Astrocyte (in vitro differentiated cells and primary cell): ENCODE data around the gene TK1. TPM values are rescaled to one million over a fixed set of nuclear protein-coding genes. Genes with fewer than 3 reads are reported as not detected.
A peak's percentile ranks its signal among the peaks of the same experiment; 100 is the strongest.

ENCODE experiments used
- DNase-seq: peaks from one replicate; pipeline ENCODE4 v3.0.0-alpha.2; 2010; ENCODE audit warnings: low read depth
- FAIRE-seq: peaks from 2 replicates; lab custom pipeline; 2011; peaks lifted over from hg19 to GRCh38; lab: Jason Lieb, UNC
- H2AFZ ChIP-seq: 2 replicates; pipeline ENCODE4 v1.6.0; 2012; ENCODE audit warnings: low read depth, low read length, inconsistent platforms
- H3K27ac ChIP-seq: 2 replicates; pipeline ENCODE4 v1.5.1; 2011; ENCODE audit warnings: low read depth, low read length, inconsistent platforms
- H3K27me3 ChIP-seq: 2 replicates; pipeline ENCODE4 v1.6.0; 2011; ENCODE audit warnings: low read length, inconsistent platforms; ENCODE audit not compliant: insufficient read depth
- H3K36me3 ChIP-seq: 2 replicates; pipeline ENCODE4 v1.5.1; 2011; ENCODE audit warnings: low read length, inconsistent platforms; ENCODE audit not compliant: insufficient read depth
- H3K4me1 ChIP-seq: 2 replicates; pipeline ENCODE4 v1.5.1; 2011; ENCODE audit warnings: low read length, inconsistent platforms; ENCODE audit not compliant: insufficient read depth
- H3K4me2 ChIP-seq: 2 replicates; pipeline ENCODE4 v1.6.0; 2012; ENCODE audit warnings: low read length, inconsistent platforms
- H3K4me3 ChIP-seq: 2 replicates; pipeline ENCODE4 v1.5.1; 2011; ENCODE audit warnings: low read depth, mild to moderate bottlenecking, low read length, inconsistent platforms; ENCODE audit not compliant: insufficient read depth
- H3K79me2 ChIP-seq: 2 replicates; pipeline ENCODE4 v1.6.0; 2012; ENCODE audit warnings: mild to moderate bottlenecking, low read length, inconsistent platforms; ENCODE audit not compliant: insufficient read depth
- H3K9ac ChIP-seq: 2 replicates; pipeline ENCODE4 v1.6.0; 2012; ENCODE audit warnings: mild to moderate bottlenecking, low read length, inconsistent platforms
- H3K9me3 ChIP-seq: 2 replicates; pipeline ENCODE4 v1.5.1; 2012; ENCODE audit warnings: low read depth, mild to moderate bottlenecking, low read length, inconsistent platforms; ENCODE audit not compliant: insufficient read depth
- H4K20me1 ChIP-seq: 2 replicates; pipeline ENCODE4 v1.6.0; 2012; ENCODE audit warnings: low read length, inconsistent platforms; ENCODE audit not compliant: insufficient read depth
- H3K27ac Mint-ChIP-seq: one replicate; pipeline ENCODE4 v1.8.0; 2021; ENCODE audit warnings: mild to moderate bottlenecking, mixed read lengths; ENCODE audit not compliant: unreplicated experiment
- H3K27me3 Mint-ChIP-seq: one replicate; pipeline ENCODE4 v1.8.0; 2021; ENCODE audit warnings: low read depth, mixed read lengths; ENCODE audit not compliant: unreplicated experiment
- H3K36me3 Mint-ChIP-seq: one replicate; pipeline ENCODE4 v1.8.0; 2021; ENCODE audit warnings: low read depth, mixed read lengths; ENCODE audit not compliant: unreplicated experiment
- H3K4me1 Mint-ChIP-seq: one replicate; pipeline ENCODE4 v1.8.0; 2021; ENCODE audit warnings: low read depth, mixed read lengths; ENCODE audit not compliant: unreplicated experiment
- H3K4me3 Mint-ChIP-seq: one replicate; pipeline ENCODE4 v1.8.0; 2021; ENCODE audit warnings: mild to moderate bottlenecking, moderate library complexity, mixed read lengths; ENCODE audit not compliant: unreplicated experiment
- H3K9me3 Mint-ChIP-seq: one replicate; pipeline ENCODE4 v1.8.0; 2021; ENCODE audit warnings: mild to moderate bottlenecking, mixed read lengths; ENCODE audit not compliant: unreplicated experiment
- EZH2 ChIP-seq: IDR thresholded peaks from 2 replicates; pipeline ENCODE4 v1.6.1; 2012; ENCODE audit warnings: mild to moderate bottlenecking, low read length, inconsistent platforms; ENCODE audit not compliant: insufficient read depth
- total RNA-seq: library from RNA; stranded (reverse); gene quantifications from 2 replicates; pipeline ENCODE4 v1.2.1, GENCODE V29; 2021
- TF ChIP-seq, protein P1 (sequence below): IDR thresholded peaks from 2 replicates; pipeline ENCODE4 v1.5.1; 2011; ENCODE audit warnings: low read depth, mild to moderate bottlenecking, inconsistent platforms, low read length, moderate library complexity; ENCODE audit not compliant: insufficient read depth

The TK1 gene
- total RNA-seq, 1 donor from 2014 or later, result 7.5 TPM

DNA sequence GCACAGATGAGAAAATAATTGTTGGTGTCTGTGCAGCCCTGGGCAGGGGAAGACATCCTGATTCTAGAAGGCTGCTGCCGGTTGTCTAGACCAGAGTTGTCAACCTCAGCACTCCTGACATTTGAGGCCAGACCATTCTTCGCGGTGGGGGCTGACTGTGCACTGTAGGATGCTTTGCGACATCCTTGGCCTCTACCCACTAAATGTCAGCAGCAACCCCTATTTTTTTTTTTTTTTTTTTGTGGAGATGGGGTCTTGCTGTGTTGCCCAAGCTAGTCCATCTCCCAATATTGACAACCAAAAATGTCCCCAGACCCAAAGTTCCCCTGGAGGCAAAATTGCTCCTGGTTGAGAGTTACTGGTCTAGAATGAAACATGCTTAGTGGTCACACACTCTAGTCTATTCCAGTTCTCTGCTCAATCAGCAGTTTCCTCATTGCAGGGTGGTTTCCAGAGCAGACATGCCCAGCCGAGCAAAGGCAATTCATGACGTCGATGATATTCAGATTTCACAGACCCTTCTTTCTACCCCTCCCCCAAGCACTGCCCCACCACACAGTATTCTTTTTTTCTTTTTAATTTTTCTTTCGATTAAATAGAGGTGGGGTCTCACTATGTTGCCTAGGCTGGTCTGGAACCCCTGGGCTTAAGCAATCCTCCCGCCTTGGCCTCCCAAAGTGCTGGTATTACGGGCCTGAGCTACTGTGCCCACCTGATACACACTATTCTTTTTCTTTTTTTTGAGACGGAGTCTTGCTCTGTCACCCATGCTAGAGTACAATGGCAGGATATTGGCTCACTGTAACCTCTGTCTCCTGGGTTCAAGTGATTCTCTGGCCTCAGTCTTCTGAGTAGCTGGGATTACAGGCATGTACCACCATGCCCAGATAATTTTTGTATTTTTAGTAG, 31.7 kb downstream of the TK1 start:
- Histone ChIP-seq H3K79me2 (no peaks in the 10 kb centered on the region), H3K27ac (no peak overlapping the region), H3K4me2 (no peak overlapping the region), H3K9me3 (no peaks in the 10 kb centered on the region), H3K4me3 (no peak overlapping the region), H3K4me1 (no peaks in the 10 kb centered on the region), H3K9ac (no peak overlapping the region), H3K36me3 (no peaks in the 10 kb centered on the region), H2AFZ (no peak overlapping the region), H3K27me3 (no peaks in the 10 kb centered on the region), H4K20me1 (no peaks in the 10 kb centered on the region)
- H3K4me3 Mint-ChIP-seq, result no peak overlapping the region
- TF ChIP-seq, protein P1, sequence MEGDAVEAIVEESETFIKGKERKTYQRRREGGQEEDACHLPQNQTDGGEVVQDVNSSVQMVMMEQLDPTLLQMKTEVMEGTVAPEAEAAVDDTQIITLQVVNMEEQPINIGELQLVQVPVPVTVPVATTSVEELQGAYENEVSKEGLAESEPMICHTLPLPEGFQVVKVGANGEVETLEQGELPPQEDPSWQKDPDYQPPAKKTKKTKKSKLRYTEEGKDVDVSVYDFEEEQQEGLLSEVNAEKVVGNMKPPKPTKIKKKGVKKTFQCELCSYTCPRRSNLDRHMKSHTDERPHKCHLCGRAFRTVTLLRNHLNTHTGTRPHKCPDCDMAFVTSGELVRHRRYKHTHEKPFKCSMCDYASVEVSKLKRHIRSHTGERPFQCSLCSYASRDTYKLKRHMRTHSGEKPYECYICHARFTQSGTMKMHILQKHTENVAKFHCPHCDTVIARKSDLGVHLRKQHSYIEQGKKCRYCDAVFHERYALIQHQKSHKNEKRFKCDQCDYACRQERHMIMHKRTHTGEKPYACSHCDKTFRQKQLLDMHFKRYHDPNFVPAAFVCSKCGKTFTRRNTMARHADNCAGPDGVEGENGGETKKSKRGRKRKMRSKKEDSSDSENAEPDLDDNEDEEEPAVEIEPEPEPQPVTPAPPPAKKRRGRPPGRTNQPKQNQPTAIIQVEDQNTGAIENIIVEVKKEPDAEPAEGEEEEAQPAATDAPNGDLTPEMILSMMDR, result no peak
- TF ChIP-seq EZH2, result no peak
- H3K36me3 Mint-ChIP-seq, result no peaks in the 10 kb centered on the region
- H3K27me3 Mint-ChIP-seq, result no peaks in the 10 kb centered on the region
- H3K9me3 Mint-ChIP-seq, result no peaks in the 10 kb centered on the region
- no peak overlapping the region for H3K27ac Mint-ChIP-seq
- DNase-seq, result no peak
- peaks cover 17% of the 10 kb centered on the region for H3K4me1 Mint-ChIP-seq
- no peak for FAIRE-seq

DNA sequence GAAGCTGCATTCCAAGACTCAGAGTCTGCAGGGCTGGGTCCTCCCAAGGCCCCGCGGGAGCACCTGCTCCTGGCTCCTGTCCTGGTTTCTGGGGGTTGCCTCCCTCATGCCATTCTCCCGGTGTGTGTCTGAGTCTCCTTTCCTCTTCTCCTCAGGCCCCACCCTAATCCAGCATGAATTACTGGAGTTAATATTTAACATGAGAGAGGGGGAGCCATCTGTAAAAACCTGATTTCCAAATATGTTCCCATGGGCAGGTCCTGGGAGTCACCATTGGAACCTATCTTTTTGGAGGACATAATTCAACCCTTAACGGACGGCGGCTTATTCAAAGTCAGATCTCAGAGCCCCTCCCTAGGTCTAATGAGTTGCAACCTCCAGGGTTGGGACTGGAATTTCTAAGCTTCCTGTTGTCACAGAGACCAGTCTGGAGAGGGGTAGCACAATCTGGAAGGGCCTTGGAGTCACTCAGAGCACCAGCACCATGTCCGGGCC, 35.3 kb downstream of the TK1 start:
- Histone ChIP-seq H3K4me1 (no peaks in the 10 kb centered on the region), H3K9me3 (no peaks in the 10 kb centered on the region), H3K4me2 (no peak overlapping the region), H3K36me3 (no peaks in the 10 kb centered on the region), H3K27me3 (no peaks in the 10 kb centered on the region), H4K20me1 (no peaks in the 10 kb centered on the region), H3K27ac (no peak overlapping the region), H2AFZ (no peak overlapping the region), H3K79me2 (no peaks in the 10 kb centered on the region), H3K9ac (no peak overlapping the region), H3K4me3 (no peak overlapping the region)
- H3K4me3 Mint-ChIP-seq, result peak overlapping the region; percentile 14
- no peak for FAIRE-seq
- DNase-seq, result no peak
- H3K27me3 Mint-ChIP-seq, result peaks cover 3% of the 10 kb centered on the region
- H3K36me3 Mint-ChIP-seq, result no peaks in the 10 kb centered on the region
- no peaks in the 10 kb centered on the region for H3K9me3 Mint-ChIP-seq
- H3K27ac Mint-ChIP-seq, result peak overlapping the region; percentile 89
- TF ChIP-seq EZH2, result no peak
- TF ChIP-seq, protein P1, result no peak
- H3K4me1 Mint-ChIP-seq, result peaks cover 11% of the 10 kb centered on the region
